ENCODE measurements around the gene SMIM5. TPM values are rescaled to one million over a fixed set of nuclear protein-coding genes. Genes with fewer than 3 reads are reported as not detected.

The SMIM5 gene
- total RNA-seq, 1 donor from 2014 or later: not detected

GRCh38 chr17:75602644-75603043, 30.6 kb upstream of the SMIM5 start:
- Histone ChIP-seq H3K27ac (no peak overlapping the region), H3K4me3 (no peak overlapping the region), H3K27me3 (no peaks in the 10 kb centered on the region), H3K36me3 (no peaks in the 10 kb centered on the region), H3K9me3 (no peaks in the 10 kb centered on the region), H3K4me1 (no peaks in the 10 kb centered on the region)
- TF ChIP-seq, protein P1, sequence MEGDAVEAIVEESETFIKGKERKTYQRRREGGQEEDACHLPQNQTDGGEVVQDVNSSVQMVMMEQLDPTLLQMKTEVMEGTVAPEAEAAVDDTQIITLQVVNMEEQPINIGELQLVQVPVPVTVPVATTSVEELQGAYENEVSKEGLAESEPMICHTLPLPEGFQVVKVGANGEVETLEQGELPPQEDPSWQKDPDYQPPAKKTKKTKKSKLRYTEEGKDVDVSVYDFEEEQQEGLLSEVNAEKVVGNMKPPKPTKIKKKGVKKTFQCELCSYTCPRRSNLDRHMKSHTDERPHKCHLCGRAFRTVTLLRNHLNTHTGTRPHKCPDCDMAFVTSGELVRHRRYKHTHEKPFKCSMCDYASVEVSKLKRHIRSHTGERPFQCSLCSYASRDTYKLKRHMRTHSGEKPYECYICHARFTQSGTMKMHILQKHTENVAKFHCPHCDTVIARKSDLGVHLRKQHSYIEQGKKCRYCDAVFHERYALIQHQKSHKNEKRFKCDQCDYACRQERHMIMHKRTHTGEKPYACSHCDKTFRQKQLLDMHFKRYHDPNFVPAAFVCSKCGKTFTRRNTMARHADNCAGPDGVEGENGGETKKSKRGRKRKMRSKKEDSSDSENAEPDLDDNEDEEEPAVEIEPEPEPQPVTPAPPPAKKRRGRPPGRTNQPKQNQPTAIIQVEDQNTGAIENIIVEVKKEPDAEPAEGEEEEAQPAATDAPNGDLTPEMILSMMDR (IDR thresholded peaks at IDR 0.05): no peak
- intact Hi-C loops (cut with DNase I): no loop called here
- no peak for DNase-seq (ENCODE audit: low spot score in 2 of 2)

- intact Hi-C loops (cut with DNase I): no loop called here
- H3K4me3 ChIP-seq: no peak overlapping the region
- no peak for DNase-seq (ENCODE audit: low spot score in 2 of 2)
- no peaks in the 10 kb centered on the region for H3K9me3 ChIP-seq
- no peaks in the 10 kb centered on the region for H3K36me3 ChIP-seq
- H3K4me1 ChIP-seq: no peaks in the 10 kb centered on the region
- TF ChIP-seq, protein P1 (IDR thresholded peaks at IDR 0.05): no peak
- no peaks in the 10 kb centered on the region for H3K27me3 ChIP-seq
- no peak overlapping the region for H3K27ac ChIP-seq
These were observed 30.1 kb upstream of the SMIM5 start for GRCh38 chr17:75603123-75603522.

- Histone ChIP-seq H3K4me3 (no peak overlapping the region), H3K36me3 (no peaks in the 10 kb centered on the region), H3K9me3 (no peaks in the 10 kb centered on the region), H3K27ac (no peak overlapping the region), H3K4me1 (no peaks in the 10 kb centered on the region), H3K27me3 (no peaks in the 10 kb centered on the region)
- DNase-seq (ENCODE audit: low spot score in 2 of 2): no peak
- intact Hi-C loops (cut with DNase I): no loop called here
- TF ChIP-seq, protein P1 (IDR thresholded peaks at IDR 0.05): no peak
These were observed 29.1 kb upstream of the SMIM5 start for GRCh38 chr17:75604034-75604695.

DNA sequence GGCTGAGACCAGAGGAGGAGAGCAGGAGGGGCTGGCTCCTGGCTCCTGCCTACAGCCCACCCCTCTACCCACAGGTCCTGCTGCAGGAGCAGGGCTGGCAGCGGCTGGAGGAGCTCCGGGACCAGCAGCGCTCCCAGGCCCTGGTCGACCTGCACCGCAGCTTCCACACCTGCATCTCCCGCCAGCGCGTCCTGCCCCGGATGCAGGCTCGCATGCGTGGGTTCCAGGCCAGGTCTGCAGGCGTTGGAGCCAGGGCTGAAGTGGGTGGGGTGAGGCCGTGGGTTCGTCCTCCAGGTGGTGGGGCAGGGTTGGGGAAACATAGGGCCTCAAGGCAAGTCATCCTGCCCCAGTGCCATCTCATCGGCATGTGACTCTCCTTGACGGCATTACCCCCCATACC, 27.4 kb upstream of the SMIM5 start:
- Histone ChIP-seq H3K27me3 (no peaks in the 10 kb centered on the region), H3K36me3 (no peaks in the 10 kb centered on the region)
- intact Hi-C loops (cut with DNase I): no loop called here

DNA sequence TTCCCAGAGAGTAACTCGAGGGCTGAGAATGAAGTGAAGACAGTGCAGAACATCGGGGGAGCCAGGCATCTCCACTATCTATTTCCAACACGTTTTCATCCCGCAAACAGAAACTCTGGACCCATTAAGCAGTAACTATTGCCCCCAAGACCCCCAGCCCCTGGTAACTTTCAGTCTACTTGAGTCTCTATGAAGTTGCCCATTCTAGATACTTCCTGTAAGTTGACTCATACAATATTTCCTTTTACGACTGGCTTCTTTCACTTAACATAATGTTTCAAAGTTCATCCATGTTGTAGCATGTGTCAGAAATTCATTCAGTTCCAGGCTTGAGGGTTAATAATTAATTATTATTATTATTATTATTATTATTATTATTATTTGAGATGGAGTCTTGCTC, 26.1 kb upstream of the SMIM5 start:
- TF ChIP-seq, protein P1 (IDR thresholded peaks at IDR 0.05): no peak
- H3K27me3 ChIP-seq: no peaks in the 10 kb centered on the region

More for the DNA sequence above, 27.4 kb upstream of the SMIM5 start:
- H3K27ac ChIP-seq: no peak overlapping the region
- TF ChIP-seq, protein P1 (IDR thresholded peaks at IDR 0.05): no peak
- no peak for DNase-seq (ENCODE audit: low spot score in 2 of 2)
- H3K9me3 ChIP-seq: no peaks in the 10 kb centered on the region
- H3K4me3 ChIP-seq: no peak overlapping the region
- no peaks in the 10 kb centered on the region for H3K4me1 ChIP-seq

More for the DNA sequence above, 26.1 kb upstream of the SMIM5 start:
- no peak for DNase-seq (ENCODE audit: low spot score in 2 of 2)
- intact Hi-C loops (cut with DNase I): no loop called here
- Histone ChIP-seq H3K4me1 (no peaks in the 10 kb centered on the region), H3K4me3 (no peak overlapping the region), H3K27ac (no peak overlapping the region), H3K9me3 (no peaks in the 10 kb centered on the region), H3K36me3 (no peaks in the 10 kb centered on the region)
